ENCODE results near the gene GGT6.

Gene GGT6

GRCh38 chr17:4548721-4549531 lies 11.5 kb downstream of the GGT6 start:
- H3K36me3 ChIP-seq (ENCODE audit: control insufficient read depth in 1 of 2, insufficient read depth in 2 of 2, low read length in 2 of 2), result peaks cover 48 to 82% of the 10 kb centered on the region in 2 donors
- H3K27ac ChIP-seq (ENCODE audit: low read length), result no peak overlapping the region
- H3K9me3 ChIP-seq (ENCODE audit: control insufficient read depth in 1 of 2, low read length in 2 of 2), result no peaks in the 10 kb centered on the region
- H3K4me3 ChIP-seq (ENCODE audit: low read depth in 1 of 2, low read length in 2 of 2), result no peak overlapping the region
- H3K4me1 ChIP-seq (ENCODE audit: control insufficient read depth in 1 of 2, insufficient read depth in 2 of 2, low read length in 2 of 2), result peaks cover 3 to 4% of the 10 kb centered on the region in 2 donors
- no peaks in the 10 kb centered on the region for H3K27me3 ChIP-seq (ENCODE audit: low read depth, low read length)

DNA sequence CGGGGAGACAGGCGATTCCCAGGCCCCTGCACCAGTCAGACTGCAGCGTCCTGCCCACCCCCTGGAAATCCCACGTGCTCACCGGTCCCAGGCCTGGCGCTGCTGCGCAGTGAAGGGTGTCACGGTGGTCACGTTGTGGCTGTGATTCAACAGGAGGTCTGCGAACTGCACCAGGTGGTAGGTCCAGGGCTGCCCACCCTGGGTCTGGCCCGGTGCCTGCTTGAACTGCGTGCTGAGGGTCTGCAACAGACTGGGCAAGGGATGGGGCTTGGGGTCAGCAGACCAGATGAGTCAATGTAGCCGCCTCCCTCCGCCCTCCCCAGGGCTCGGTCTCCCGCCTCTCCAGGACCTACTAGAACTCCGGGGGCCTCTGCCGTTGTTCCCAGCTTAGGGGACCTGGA lies 12.3 kb downstream of the GGT6 start:
- Histone ChIP-seq H3K27ac (ENCODE audit: low read length) (no peak overlapping the region), H3K27me3 (ENCODE audit: low read depth, low read length) (no peaks in the 10 kb centered on the region), H3K4me1 (ENCODE audit: control insufficient read depth in 1 of 2, insufficient read depth in 2 of 2, low read length in 2 of 2) (no peaks in the 10 kb centered on the region), H3K9me3 (ENCODE audit: control insufficient read depth in 1 of 2, low read length in 2 of 2) (no peaks in the 10 kb centered on the region), H3K4me3 (ENCODE audit: low read depth in 1 of 2, low read length in 2 of 2) (no peak overlapping the region), H3K36me3 (ENCODE audit: control insufficient read depth in 1 of 2, insufficient read depth in 2 of 2, low read length in 2 of 2) (peaks cover 40 to 82% of the 10 kb centered on the region in 2 donors)

GRCh38 chr17:4547118-4547906 lies 13.1 kb downstream of the GGT6 start:
- peaks cover 40 to 83% of the 10 kb centered on the region in 2 donors for H3K36me3 ChIP-seq (ENCODE audit: control insufficient read depth in 1 of 2, insufficient read depth in 2 of 2, low read length in 2 of 2)
- no peaks in the 10 kb centered on the region for H3K4me1 ChIP-seq (ENCODE audit: control insufficient read depth in 1 of 2, insufficient read depth in 2 of 2, low read length in 2 of 2)
- H3K9me3 ChIP-seq (ENCODE audit: control insufficient read depth in 1 of 2, low read length in 2 of 2), result no peaks in the 10 kb centered on the region
- no peak overlapping the region for H3K27ac ChIP-seq (ENCODE audit: low read length)
- H3K27me3 ChIP-seq (ENCODE audit: low read depth, low read length), result no peaks in the 10 kb centered on the region
- no peak overlapping the region for H3K4me3 ChIP-seq (ENCODE audit: low read depth in 1 of 2, low read length in 2 of 2)

DNA sequence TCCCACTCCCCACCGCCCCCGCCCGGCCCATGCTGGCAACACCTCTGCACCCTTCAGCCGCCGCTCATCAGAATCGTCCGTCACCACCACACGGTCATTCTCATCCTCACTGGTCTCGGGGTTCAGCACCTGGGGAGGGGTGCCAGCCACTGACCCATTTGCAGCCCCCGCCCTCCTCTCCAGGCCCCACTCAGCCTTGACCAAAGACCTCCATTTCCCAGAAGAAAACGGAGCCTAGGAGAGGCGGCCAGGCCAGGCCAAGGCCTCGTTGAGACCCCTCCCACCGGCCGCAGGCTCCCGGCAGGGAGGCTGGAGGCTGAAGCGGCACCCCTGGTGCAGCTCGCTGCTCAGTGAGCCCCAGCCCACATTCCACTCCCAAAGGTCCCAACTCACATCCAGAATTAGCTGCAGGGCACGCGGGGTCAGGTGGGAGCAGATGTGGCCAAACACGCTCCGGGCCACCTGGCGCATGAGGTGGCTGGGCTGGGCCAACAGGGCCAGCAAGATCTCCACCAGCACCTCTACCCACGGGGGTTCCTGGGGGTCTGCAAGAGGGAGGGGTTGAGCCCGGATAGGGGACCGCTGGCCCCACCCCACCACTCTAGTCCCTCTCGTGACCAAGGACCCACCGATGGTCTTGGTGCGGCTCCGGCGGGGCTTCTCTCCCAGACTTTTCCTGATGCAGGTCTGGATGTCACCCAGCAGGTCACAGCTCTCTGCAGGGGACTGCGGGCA lies 15.0 kb downstream of the GGT6 start:
- H3K36me3 ChIP-seq (ENCODE audit: control insufficient read depth in 1 of 2, insufficient read depth in 2 of 2, low read length in 2 of 2), result peaks cover 33 to 92% of the 10 kb centered on the region in 2 donors

GRCh38 chr17:4544951-4545216 lies 15.5 kb downstream of the GGT6 start:
- Histone ChIP-seq H3K4me1 (ENCODE audit: control insufficient read depth in 1 of 2, insufficient read depth in 2 of 2, low read length in 2 of 2) (peaks cover 0 to 11% of the 10 kb centered on the region in 2 donors), H3K27ac (ENCODE audit: low read length) (no peak overlapping the region), H3K9me3 (ENCODE audit: control insufficient read depth in 1 of 2, low read length in 2 of 2) (no peaks in the 10 kb centered on the region), H3K36me3 (ENCODE audit: control insufficient read depth in 1 of 2, insufficient read depth in 2 of 2, low read length in 2 of 2) (peaks cover 33 to 92% of the 10 kb centered on the region in 2 donors), H3K4me3 (ENCODE audit: low read depth in 1 of 2, low read length in 2 of 2) (no peak overlapping the region), H3K27me3 (ENCODE audit: low read depth, low read length) (no peaks in the 10 kb centered on the region)

More for the DNA sequence above, 15.0 kb downstream of the GGT6 start:
- Histone ChIP-seq H3K9me3 (ENCODE audit: control insufficient read depth in 1 of 2, low read length in 2 of 2) (no peaks in the 10 kb centered on the region), H3K27ac (ENCODE audit: low read length) (no peak overlapping the region), H3K4me3 (ENCODE audit: low read depth in 1 of 2, low read length in 2 of 2) (no peak overlapping the region), H3K27me3 (ENCODE audit: low read depth, low read length) (no peaks in the 10 kb centered on the region), H3K4me1 (ENCODE audit: control insufficient read depth in 1 of 2, insufficient read depth in 2 of 2, low read length in 2 of 2) (peaks cover 0 to 11% of the 10 kb centered on the region in 2 donors)

GRCh38 chr17:4544135-4544950 lies 16.0 kb downstream of the GGT6 start:
- Histone ChIP-seq H3K27me3 (ENCODE audit: low read depth, low read length) (no peaks in the 10 kb centered on the region), H3K36me3 (ENCODE audit: control insufficient read depth in 1 of 2, insufficient read depth in 2 of 2, low read length in 2 of 2) (peaks cover 30 to 94% of the 10 kb centered on the region in 2 donors), H3K9me3 (ENCODE audit: control insufficient read depth in 1 of 2, low read length in 2 of 2) (no peaks in the 10 kb centered on the region), H3K27ac (ENCODE audit: low read length) (no peak overlapping the region), H3K4me1 (ENCODE audit: control insufficient read depth in 1 of 2, insufficient read depth in 2 of 2, low read length in 2 of 2) (peaks cover 0 to 11% of the 10 kb centered on the region in 2 donors), H3K4me3 (ENCODE audit: low read depth in 1 of 2, low read length in 2 of 2) (no peak overlapping the region)

GRCh38 chr17:4543557-4544026 lies 16.8 kb downstream of the GGT6 start:
- Histone ChIP-seq H3K27ac (ENCODE audit: low read length) (no peak overlapping the region), H3K36me3 (ENCODE audit: control insufficient read depth in 1 of 2, insufficient read depth in 2 of 2, low read length in 2 of 2) (peaks cover 30 to 92% of the 10 kb centered on the region in 2 donors), H3K4me3 (ENCODE audit: low read depth in 1 of 2, low read length in 2 of 2) (no peak overlapping the region), H3K9me3 (ENCODE audit: control insufficient read depth in 1 of 2, low read length in 2 of 2) (no peaks in the 10 kb centered on the region), H3K27me3 (ENCODE audit: low read depth, low read length) (no peaks in the 10 kb centered on the region), H3K4me1 (ENCODE audit: control insufficient read depth in 1 of 2, insufficient read depth in 2 of 2, low read length in 2 of 2) (peaks cover 0 to 12% of the 10 kb centered on the region in 2 donors)

GRCh38 chr17:4542726-4543191 lies 17.6 kb downstream of the GGT6 start:
- Histone ChIP-seq H3K36me3 (ENCODE audit: control insufficient read depth in 1 of 2, insufficient read depth in 2 of 2, low read length in 2 of 2) (peaks cover 21 to 89% of the 10 kb centered on the region in 2 donors), H3K27me3 (ENCODE audit: low read depth, low read length) (no peaks in the 10 kb centered on the region), H3K27ac (ENCODE audit: low read length) (no peak overlapping the region), H3K4me1 (ENCODE audit: control insufficient read depth in 1 of 2, insufficient read depth in 2 of 2, low read length in 2 of 2) (peaks cover 0 to 21% of the 10 kb centered on the region in 2 donors), H3K9me3 (ENCODE audit: control insufficient read depth in 1 of 2, low read length in 2 of 2) (no peaks in the 10 kb centered on the region), H3K4me3 (ENCODE audit: low read depth in 1 of 2, low read length in 2 of 2) (no peak overlapping the region)

DNA sequence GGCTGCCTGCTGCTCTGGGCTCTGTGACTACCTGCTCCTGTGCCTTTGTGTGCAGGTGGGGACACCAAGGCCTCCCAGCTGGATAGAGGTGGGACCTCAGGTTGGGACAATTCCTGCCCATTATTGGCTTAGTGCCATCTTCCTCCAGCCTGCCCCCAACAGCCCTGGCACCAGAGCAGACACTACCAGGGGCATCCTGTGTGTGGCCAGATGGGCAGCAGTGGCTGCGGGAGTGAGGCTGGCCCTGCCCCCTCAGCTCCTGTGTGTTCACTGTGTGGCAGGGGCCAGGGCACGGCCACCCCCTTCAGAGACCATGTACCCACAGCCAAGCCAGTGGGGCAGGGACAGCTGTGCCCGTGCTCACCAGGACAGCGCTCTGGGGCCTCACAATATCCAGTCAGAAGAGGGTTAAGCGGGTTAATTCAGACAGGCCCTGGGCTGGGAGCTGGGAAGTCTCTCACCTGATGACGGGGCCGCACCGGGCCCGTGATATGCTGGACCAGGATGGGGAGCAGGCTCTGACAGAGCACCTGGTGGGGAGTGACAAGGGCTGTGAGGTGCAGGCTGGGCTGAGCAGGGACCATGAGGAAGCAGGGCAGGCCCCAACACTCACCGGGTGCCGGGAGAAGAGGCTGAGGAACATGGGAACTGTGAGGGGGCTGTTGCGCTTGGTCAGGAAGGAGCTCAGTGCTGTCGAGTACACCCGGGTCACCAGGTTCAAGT lies 18.2 kb downstream of the GGT6 start:
- H3K9me3 ChIP-seq (ENCODE audit: control insufficient read depth in 1 of 2, low read length in 2 of 2), result no peaks in the 10 kb centered on the region
- H3K4me3 ChIP-seq (ENCODE audit: low read depth in 1 of 2, low read length in 2 of 2), result no peak overlapping the region
- peaks cover 16 to 83% of the 10 kb centered on the region in 2 donors for H3K36me3 ChIP-seq (ENCODE audit: control insufficient read depth in 1 of 2, insufficient read depth in 2 of 2, low read length in 2 of 2)
- H3K27me3 ChIP-seq (ENCODE audit: low read depth, low read length), result no peaks in the 10 kb centered on the region
- peaks cover 0 to 27% of the 10 kb centered on the region in 2 donors for H3K4me1 ChIP-seq (ENCODE audit: control insufficient read depth in 1 of 2, insufficient read depth in 2 of 2, low read length in 2 of 2)
- H3K27ac ChIP-seq (ENCODE audit: low read length), result no peak overlapping the region

DNA sequence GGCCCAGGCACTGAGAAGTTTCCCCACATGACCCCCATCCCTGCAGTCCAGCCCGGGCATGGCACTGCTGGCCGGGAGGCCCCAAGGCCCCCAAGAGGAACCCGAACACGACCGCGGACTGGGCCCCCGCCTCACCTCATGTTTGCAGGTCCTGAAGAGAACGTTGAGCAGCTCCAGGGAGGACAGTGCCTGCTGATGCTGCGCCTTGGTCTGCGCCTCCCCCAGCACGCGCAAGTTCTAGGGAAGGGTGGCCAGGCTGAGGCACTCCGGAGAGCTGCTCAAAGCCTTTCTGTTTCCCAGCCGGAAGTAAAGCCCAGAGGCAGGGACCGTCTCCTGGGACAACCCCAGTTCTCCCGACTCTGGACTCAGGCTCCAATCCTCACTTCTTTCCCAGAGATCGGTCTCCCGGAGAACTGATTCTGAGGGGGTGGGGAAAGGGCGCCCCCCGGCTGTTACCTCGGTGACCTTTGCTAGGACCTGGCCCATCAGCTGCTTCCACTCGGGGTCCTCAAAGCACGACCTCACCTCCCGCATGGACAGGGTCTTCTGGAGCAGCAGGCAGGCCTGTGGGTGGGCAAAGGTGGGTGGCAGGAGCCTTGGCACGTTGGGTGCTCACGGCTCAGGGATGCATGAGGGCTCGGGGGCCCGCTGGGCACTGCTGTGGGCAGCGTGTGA lies 18.9 kb downstream of the GGT6 start:
- H3K36me3 ChIP-seq (ENCODE audit: control insufficient read depth in 1 of 2, insufficient read depth in 2 of 2, low read length in 2 of 2), result peaks cover 16 to 76% of the 10 kb centered on the region in 2 donors
- H3K4me3 ChIP-seq (ENCODE audit: low read depth in 1 of 2, low read length in 2 of 2), result no peak overlapping the region
- peaks cover 0 to 34% of the 10 kb centered on the region in 2 donors for H3K4me1 ChIP-seq (ENCODE audit: control insufficient read depth in 1 of 2, insufficient read depth in 2 of 2, low read length in 2 of 2)
- no peaks in the 10 kb centered on the region for H3K9me3 ChIP-seq (ENCODE audit: control insufficient read depth in 1 of 2, low read length in 2 of 2)
- no peaks in the 10 kb centered on the region for H3K27me3 ChIP-seq (ENCODE audit: low read depth, low read length)
- H3K27ac ChIP-seq (ENCODE audit: low read length), result no peak overlapping the region
